ENCODE results near the gene DNAJB12. TPM values are rescaled to one million over a fixed set of nuclear protein-coding genes. Genes with fewer than 3 reads are reported as not detected.

The DNAJB12 gene
- total RNA-seq, result 22.8 and 23.6 TPM in 2 replicates

DNA sequence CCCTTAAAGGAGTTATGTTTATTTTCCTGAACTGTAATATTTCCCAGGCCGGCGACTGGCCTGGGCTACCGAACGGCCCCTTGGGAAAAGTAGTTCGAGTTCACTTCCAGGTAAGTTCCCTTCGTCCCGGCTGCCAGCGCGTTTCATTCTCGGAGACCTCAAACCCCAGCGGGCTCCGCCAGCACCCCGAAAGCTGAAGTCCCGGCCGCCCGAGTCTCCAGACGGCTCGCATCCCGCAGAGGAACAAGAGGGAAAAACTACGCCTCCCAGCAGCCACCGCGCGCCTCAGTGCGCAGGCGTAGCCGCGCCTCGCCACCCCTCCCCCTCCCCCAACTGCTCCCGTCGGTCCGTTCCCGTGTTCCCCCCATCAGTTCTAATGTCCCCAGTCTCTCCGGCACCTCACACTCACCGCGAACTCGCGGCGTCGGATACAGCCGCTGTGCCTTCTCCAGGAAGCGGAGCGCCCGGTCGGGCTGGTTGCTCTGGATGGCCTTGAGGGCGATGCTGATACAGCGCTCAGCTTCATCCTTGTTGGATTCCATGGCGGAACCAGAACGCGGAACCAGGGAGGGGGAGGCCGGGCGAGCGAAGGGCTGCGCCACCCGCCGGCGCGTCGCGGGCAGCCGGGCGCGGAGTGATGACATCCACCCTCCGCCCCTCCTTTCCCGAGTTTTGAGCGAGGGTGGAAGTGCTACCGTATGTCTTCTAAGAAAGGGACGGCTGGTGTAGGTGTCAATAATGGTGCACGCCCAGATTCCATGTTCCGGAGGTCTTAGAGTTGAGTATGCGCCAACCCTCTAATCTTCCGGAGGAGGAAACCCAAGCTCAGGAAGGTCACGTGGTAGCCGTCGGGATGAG, at the start of gene DNAJB12:
Gene DNAJB12, minus strand, starts transcription at position 564 of the 858 bp plus-strand sequence. Its CDS starts 22 bp downstream, at position 542.

Other genes starting within 250 kb of the DNAJB12 start
- 29.1 and 43.4 TPM in 2 replicates for gene ANAPC16, start 138.9 kb downstream of the DNAJB12 start, total RNA-seq
- 24.0 and 26.5 TPM in 2 replicates for gene ASCC1, start 138.6 kb downstream of the DNAJB12 start, total RNA-seq
- 429 and 1,067 TPM in 2 replicates for gene DDIT4, start 81.0 kb downstream of the DNAJB12 start, total RNA-seq